SU-DHL-6 (cell line): ENCODE data around the gene LRRC26.

ENCODE experiments used
- EZH2phosphoT487 ChIP-seq: fragments of 200-600 bp; sonication (generic), shearing (Covaris generic); conservative IDR thresholded peaks from 2 replicates; pipeline ENCODE4 v1.6.1; 2018; ENCODE audit warnings: mild to moderate bottlenecking, antibody characterized with exemption, low read length, moderate library complexity, mixed read lengths
- TF ChIP-seq, protein P1 (sequence below): fragments of 200-600 bp; sonication (generic); IDR thresholded peaks from one replicate; pipeline ENCODE4 v1.5.1; 2017; ENCODE audit warnings: antibody characterized with exemption, mild to moderate bottlenecking, low read length, moderate library complexity; ENCODE audit not compliant: insufficient read depth, poor library complexity, severe bottlenecking

DNA sequence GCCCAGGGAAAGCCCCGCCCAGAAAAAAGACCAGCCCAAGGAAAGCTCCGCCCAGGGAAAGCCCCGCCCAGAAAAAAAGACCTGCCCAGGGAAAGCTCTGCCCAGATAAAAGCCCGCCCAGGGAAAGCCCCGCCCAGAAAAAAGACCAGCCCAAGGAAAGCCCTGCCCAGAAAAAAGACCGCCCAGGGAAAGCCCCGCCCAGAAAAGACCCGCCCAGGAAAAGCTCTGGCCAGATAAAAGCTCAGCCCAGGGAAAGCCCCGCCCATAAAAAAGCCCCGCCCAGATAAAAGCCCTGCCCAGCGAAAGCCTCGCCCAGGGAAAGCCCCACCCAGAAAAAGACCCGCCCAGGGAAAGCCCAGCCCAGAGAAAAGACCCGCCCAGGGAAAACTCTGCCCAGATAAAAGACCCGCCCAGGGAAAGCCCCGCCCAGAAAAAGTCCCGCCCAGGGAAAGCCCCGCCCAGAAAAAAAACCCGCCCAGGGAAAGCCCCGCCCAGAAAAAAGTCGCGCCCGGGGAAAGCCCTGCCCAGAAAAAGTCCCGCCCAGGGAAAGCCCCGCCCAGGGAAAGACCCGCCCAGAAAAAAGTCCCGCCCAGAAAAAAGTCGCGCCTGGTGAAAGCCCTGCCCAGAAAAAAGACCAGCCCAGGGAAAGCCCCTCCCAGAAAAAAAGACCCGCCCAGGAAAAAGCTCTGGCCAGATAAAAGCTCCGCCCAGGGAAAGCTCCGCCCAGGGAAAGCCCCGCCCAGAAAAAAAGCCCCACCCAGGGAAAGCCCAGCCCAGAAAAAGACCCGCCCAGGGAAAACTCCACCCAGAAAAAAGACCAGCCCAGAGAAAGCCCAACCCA is 19.0 kb downstream of the LRRC26 start:
- TF ChIP-seq, protein P1, sequence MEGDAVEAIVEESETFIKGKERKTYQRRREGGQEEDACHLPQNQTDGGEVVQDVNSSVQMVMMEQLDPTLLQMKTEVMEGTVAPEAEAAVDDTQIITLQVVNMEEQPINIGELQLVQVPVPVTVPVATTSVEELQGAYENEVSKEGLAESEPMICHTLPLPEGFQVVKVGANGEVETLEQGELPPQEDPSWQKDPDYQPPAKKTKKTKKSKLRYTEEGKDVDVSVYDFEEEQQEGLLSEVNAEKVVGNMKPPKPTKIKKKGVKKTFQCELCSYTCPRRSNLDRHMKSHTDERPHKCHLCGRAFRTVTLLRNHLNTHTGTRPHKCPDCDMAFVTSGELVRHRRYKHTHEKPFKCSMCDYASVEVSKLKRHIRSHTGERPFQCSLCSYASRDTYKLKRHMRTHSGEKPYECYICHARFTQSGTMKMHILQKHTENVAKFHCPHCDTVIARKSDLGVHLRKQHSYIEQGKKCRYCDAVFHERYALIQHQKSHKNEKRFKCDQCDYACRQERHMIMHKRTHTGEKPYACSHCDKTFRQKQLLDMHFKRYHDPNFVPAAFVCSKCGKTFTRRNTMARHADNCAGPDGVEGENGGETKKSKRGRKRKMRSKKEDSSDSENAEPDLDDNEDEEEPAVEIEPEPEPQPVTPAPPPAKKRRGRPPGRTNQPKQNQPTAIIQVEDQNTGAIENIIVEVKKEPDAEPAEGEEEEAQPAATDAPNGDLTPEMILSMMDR: no peak
- no peak for TF ChIP-seq EZH2phosphoT487
